Measurements from ENCODE around the gene GNPNAT1. TPM values are rescaled to one million over a fixed set of nuclear protein-coding genes. Genes with fewer than 3 reads are reported as not detected.

Gene GNPNAT1
- total RNA-seq, 1 experiment from 2014 or later: 33.7 TPM

GRCh38 chr14:52801014-52801712, 9.8 kb upstream of the GNPNAT1 start:
- Histone ChIP-seq H4K20me1 (ENCODE audit: insufficient read depth) (no peaks in the 10 kb centered on the region), H3K79me2 (ENCODE audit: insufficient read depth, low read length) (no peaks in the 10 kb centered on the region), H3K9ac (ENCODE audit: low read length) (no peak overlapping the region), H3K9me2 (ENCODE audit: insufficient read depth) (no peaks in the 10 kb centered on the region), H3K36me3 (ENCODE audit: control insufficient read depth in 1 of 2, insufficient read depth in 2 of 2, low read length in 2 of 2) (no peaks in the 10 kb centered on the region), H2AFZ (ENCODE audit: low read depth, low read length, poor library complexity, severe bottlenecking) (no peak overlapping the region), H3K4me2 (ENCODE audit: low read length) (no peak overlapping the region), H3K27me3 (ENCODE audit: insufficient read depth, low read length) (no peaks in the 10 kb centered on the region), H3K27ac (ENCODE audit: low read depth, low read length) (no peak overlapping the region), H3K9me3 (ENCODE audit: control insufficient read depth in 1 of 2, insufficient read depth in 1 of 2, low read depth in 1 of 2, low read length in 2 of 2) (no peaks in the 10 kb centered on the region), H3K4me1 (ENCODE audit: control insufficient read depth in 1 of 2, insufficient read depth in 2 of 2, low read length in 2 of 2) (no peaks in the 10 kb centered on the region), H3K4me3 (replicated peaks in 1 of 2; ENCODE audit: low read depth in 1 of 2, low read length in 2 of 2) (no peak overlapping the region)
- BruUV-seq (replicated peaks): no TSS peak
- intact Hi-C loops (cut with micrococcal nuclease): no loop called here
- TF ChIP-seq, protein P1, sequence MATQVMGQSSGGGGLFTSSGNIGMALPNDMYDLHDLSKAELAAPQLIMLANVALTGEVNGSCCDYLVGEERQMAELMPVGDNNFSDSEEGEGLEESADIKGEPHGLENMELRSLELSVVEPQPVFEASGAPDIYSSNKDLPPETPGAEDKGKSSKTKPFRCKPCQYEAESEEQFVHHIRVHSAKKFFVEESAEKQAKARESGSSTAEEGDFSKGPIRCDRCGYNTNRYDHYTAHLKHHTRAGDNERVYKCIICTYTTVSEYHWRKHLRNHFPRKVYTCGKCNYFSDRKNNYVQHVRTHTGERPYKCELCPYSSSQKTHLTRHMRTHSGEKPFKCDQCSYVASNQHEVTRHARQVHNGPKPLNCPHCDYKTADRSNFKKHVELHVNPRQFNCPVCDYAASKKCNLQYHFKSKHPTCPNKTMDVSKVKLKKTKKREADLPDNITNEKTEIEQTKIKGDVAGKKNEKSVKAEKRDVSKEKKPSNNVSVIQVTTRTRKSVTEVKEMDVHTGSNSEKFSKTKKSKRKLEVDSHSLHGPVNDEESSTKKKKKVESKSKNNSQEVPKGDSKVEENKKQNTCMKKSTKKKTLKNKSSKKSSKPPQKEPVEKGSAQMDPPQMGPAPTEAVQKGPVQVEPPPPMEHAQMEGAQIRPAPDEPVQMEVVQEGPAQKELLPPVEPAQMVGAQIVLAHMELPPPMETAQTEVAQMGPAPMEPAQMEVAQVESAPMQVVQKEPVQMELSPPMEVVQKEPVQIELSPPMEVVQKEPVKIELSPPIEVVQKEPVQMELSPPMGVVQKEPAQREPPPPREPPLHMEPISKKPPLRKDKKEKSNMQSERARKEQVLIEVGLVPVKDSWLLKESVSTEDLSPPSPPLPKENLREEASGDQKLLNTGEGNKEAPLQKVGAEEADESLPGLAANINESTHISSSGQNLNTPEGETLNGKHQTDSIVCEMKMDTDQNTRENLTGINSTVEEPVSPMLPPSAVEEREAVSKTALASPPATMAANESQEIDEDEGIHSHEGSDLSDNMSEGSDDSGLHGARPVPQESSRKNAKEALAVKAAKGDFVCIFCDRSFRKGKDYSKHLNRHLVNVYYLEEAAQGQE (IDR thresholded peaks at IDR 0.05; ENCODE audit: low read depth): no peak
- no peak for TF ChIP-seq CBX3 (IDR thresholded peaks at IDR 0.05; ENCODE audit: low read depth)
- no peak for TF ChIP-seq EZH2 (IDR thresholded peaks at IDR 0.05)
- no peak for TF ChIP-seq JUND (IDR thresholded peaks at IDR 0.05)
- TF ChIP-seq ZFX (IDR thresholded peaks at IDR 0.05): no peak
- no peak for TF ChIP-seq ZBTB33 (IDR thresholded peaks at IDR 0.05; ENCODE audit: extremely low read depth, insufficient replicate concordance, low read length)
- TF ChIP-seq, protein P2, sequence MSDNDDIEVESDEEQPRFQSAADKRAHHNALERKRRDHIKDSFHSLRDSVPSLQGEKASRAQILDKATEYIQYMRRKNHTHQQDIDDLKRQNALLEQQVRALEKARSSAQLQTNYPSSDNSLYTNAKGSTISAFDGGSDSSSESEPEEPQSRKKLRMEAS (IDR thresholded peaks at IDR 0.05): no peak
- no peak for TF ChIP-seq ZNF274 (IDR thresholded peaks at IDR 0.05; ENCODE audit: low read depth, low read length)
- no peak for TF ChIP-seq SP1 (IDR thresholded peaks at IDR 0.05; ENCODE audit: low read depth)
- no peak for TF ChIP-seq ELF1 (IDR thresholded peaks at IDR 0.05; ENCODE audit: borderline replicate concordance, low read depth)
- TF ChIP-seq EZH2phosphoT487 (IDR thresholded peaks at IDR 0.05; ENCODE audit: borderline replicate concordance): no peak
- ChIA-PET RAD21 (ENCODE audit: low non-redundant PET in 1 of 2, low total read pairs in 2 of 2, uncharacterized antibody in 2 of 2, unreplicated experiment in 2 of 2) (no interaction called here), CTCF (no interaction called here), POLR2A (no interaction called here)
- ATAC-seq (no peak), DNase-seq (ENCODE audit: low read depth, low spot score) (no peak)

All from HCT116 (cell line).